Coronary artery (tissue), 2 donors: ENCODE data around the gene MYO18B.

Experiments
- DNase-seq: peaks from one replicate; pipeline ENCODE4 v3.0.0-alpha.2; 2017; ENCODE audit warnings: low spot score
- H3K27ac ChIP-seq, 2 donors: fragments of 200-600 bp; sonication (generic); one replicate each; pipeline ENCODE4 v1.5.1; 2016 to 2019
- H3K4me3 ChIP-seq: fragments of 200-600 bp; sonication (generic); 2 replicates; pipeline ENCODE4 v1.5.1; 2016; ENCODE audit warnings: mild to moderate bottlenecking, moderate library complexity
- TF ChIP-seq, protein P1 (sequence below): fragments of 200-600 bp; sonication (generic); IDR thresholded peaks from one replicate; pipeline ENCODE4 v1.5.1; 2019; ENCODE audit warnings: antibody characterized with exemption

The MYO18B gene

DNA sequence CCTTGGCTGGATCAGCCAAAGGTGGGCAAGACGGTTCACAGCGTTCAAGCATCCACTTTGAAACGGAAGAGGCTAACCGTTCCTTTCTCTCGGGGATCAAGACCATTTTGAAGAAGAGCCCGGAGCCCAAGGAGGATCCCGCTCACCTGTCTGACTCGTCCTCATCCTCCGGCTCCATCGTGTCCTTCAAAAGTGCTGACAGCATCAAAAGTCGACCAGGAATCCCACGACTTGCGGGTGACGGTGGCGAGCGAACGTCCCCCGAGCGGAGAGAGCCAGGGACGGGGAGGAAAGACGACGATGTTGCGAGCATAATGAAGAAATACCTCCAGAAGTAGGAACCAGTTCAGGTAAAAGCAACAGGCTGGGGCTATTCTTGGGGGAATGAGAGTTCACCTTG, 285.4 kb downstream of the MYO18B start:
- TF ChIP-seq, protein P1, sequence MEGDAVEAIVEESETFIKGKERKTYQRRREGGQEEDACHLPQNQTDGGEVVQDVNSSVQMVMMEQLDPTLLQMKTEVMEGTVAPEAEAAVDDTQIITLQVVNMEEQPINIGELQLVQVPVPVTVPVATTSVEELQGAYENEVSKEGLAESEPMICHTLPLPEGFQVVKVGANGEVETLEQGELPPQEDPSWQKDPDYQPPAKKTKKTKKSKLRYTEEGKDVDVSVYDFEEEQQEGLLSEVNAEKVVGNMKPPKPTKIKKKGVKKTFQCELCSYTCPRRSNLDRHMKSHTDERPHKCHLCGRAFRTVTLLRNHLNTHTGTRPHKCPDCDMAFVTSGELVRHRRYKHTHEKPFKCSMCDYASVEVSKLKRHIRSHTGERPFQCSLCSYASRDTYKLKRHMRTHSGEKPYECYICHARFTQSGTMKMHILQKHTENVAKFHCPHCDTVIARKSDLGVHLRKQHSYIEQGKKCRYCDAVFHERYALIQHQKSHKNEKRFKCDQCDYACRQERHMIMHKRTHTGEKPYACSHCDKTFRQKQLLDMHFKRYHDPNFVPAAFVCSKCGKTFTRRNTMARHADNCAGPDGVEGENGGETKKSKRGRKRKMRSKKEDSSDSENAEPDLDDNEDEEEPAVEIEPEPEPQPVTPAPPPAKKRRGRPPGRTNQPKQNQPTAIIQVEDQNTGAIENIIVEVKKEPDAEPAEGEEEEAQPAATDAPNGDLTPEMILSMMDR: no peak
- Histone ChIP-seq H3K27ac (no peak overlapping the region), H3K4me3 (no peak overlapping the region)
- DNase-seq: no peak

DNA sequence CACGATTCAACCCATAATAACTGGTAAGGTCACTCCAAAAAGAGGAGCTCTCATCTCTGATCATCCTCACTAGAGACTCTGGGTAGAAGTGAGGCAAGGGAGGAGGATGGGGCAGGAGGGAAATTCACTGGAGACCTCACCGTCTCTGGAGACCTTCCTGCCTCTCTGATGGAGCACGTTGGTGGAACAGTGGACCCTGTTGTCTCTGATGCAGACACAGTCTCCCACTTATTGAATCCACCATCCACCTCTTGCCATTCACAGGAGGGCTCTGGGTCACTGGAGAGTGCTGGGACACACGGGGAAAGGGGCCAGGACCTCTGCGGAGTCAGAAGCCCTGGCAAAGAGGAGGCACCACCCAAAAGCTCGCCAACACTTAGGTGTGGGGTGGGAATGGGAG, 289.7 kb downstream of the MYO18B start:
- Histone ChIP-seq H3K4me3 (no peak overlapping the region), H3K27ac (no peak overlapping the region)
- peak; percentile 53 for DNase-seq
- TF ChIP-seq, protein P1: no peak

DNA sequence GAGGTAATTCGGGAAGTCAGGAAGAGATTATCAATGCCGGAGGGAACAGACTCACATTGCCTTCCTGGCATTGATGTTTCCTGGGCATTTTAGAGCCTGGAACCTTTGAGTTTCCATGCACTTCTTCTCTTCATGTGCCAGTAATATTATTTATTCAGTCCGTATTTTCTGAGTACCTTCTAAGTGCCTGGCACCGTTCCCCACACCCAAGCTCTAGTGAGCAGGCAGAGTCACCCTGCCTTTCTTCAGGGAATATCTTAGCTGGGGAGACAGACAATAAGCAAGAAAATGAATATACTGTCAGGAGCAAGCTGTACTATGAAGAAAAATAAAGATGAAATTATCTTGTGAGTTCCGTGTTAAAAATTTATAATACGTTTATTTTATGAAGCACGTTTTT, 291.1 kb downstream of the MYO18B start:
- DNase-seq: no peak
- no peak overlapping the region for H3K4me3 ChIP-seq
- TF ChIP-seq, protein P1: no peak
- H3K27ac ChIP-seq: no peak overlapping the region

DNA sequence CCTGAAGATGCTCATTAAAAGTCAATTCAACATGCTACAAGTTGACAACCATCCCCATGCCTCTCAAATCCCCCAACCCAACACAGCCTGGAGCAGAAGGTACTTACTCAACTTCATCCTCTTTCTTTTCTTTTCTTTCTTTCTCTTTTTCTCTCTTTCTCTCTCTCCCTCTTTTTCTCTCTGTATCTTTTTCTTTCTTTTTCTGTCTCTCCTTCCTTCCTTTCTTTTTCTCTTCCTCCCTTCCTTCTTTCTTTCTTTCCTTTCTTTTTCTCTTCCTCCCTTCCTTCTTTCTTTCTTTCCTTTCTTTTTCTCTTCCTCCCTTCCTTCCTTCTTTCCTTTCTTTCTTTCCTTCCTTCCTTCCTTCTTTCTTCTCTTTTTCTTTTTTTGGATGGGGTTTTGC, 291.6 kb downstream of the MYO18B start:
- Histone ChIP-seq H3K27ac (no peak overlapping the region), H3K4me3 (no peak overlapping the region)
- TF ChIP-seq, protein P1: no peak
- DNase-seq: peak; percentile 47

DNA sequence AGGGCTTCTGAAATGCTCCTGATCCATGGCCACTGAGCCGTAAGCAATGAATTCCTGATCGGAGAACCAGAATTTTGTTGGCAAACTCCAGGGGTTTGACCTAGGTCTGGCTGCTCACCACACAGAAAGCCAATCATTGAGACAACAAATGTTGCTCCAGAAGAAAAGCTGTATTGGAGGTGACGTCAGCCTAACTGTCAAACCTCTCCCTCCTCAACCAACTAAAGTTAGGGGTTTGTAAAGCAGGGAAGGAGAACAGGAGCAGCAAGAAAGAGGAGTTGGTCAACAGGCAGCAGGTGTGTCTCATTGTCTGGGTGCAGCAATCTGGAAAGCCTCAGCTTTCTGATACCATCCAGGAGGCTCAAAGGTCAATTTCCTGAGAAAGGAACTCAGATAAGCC, 293.5 kb downstream of the MYO18B start:
- DNase-seq: no peak
- Histone ChIP-seq H3K27ac (no peak overlapping the region), H3K4me3 (no peak overlapping the region)
- TF ChIP-seq, protein P1: no peak

DNA sequence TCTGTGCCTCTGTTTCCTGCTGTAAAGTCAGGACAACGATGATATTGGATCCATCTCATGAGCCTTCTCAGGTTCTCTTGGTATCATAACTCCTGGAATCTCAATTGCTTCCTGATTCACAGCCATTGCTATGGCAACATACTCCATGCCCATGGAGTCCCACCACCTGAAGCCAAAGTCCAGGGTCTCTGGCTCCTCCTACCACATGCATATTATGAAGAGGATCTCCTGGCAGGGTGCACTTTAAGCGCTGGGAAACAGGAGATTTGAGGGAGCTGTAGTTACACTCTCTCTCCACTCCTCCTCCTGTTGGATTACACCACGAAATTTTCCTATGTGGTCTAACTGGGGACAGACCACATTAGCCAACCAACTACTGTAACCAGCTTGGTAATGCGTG, 296.4 kb downstream of the MYO18B start:
- Histone ChIP-seq H3K27ac (no peak overlapping the region), H3K4me3 (no peak overlapping the region)
- TF ChIP-seq, protein P1: no peak
- no peak for DNase-seq

DNA sequence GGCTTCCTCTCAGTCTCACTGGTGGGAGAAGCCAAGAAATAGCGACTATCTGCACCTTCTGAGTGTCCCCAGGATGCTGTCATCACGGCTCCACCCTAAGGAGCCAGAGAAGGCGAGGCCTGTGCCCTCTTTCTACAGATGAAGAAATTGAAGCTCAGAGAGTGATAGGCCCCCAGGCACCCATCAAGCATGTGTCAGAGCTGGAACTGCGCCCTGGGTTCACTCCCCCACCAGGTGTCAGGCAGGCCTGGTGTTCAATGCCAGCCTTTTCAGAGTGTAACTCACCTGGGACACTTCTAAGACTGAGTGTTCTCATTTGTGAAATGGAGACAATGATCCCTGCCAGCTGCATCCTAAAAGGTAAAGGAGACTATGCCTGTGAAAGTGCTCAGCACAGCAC, 299.9 kb downstream of the MYO18B start:
- Histone ChIP-seq H3K4me3 (no peak overlapping the region), H3K27ac (no peak overlapping the region)
- no peak for DNase-seq
- TF ChIP-seq, protein P1: no peak
